Measurements from ENCODE around the gene ZSCAN16. TPM values are rescaled to one million over a fixed set of nuclear protein-coding genes. Genes with fewer than 3 reads are reported as not detected.

The ZSCAN16 gene
- total and polyA plus RNA-seq, 10 of the 15 experiments (the other 5 are each of a cell fraction or from before 2014, with no cell fraction given): 4.6 to 13.8 (median 10.3) TPM

Other genes with a start within 250 kb of the ZSCAN16 start
Only the 7 nearest of the 11 such genes appear.
- gene ZNF165, start 44.0 kb upstream of the ZSCAN16 start, total RNA-seq (2014; rRNA removed): 1.9 and 2.3 TPM in 2 replicates
- 3.2 and 3.3 TPM in 2 replicates for gene ZNF165, start 44.0 kb upstream of the ZSCAN16 start, total RNA-seq (2014; rRNA removed; fragmentation: Illumina TruSeq; extraction: Trizol)
- gene ZNF165, start 44.0 kb upstream of the ZSCAN16 start, total RNA-seq (2021): 2.5 and 2.6 TPM in 2 replicates
- gene ZNF165, start 44.0 kb upstream of the ZSCAN16 start, polyA plus RNA-seq (2011; rRNA removed): 1.1 and 1.5 TPM in 2 replicates
- 2.1 and 2.8 TPM in 2 replicates for gene ZNF165, start 44.0 kb upstream of the ZSCAN16 start, polyA plus RNA-seq (2014; fragmentation: Illumina TruSeq; extraction: Trizol)
- gene ZNF165, start 44.0 kb upstream of the ZSCAN16 start, polyA plus RNA-seq (2014; fragmentation: Nextera tagmentation; extraction: Ambion mirVana): 1 to 10 TPM; 3.6 to 4.5 TPM
- 1.4 and 1.7 TPM in 2 replicates for gene ZNF165, start 44.0 kb upstream of the ZSCAN16 start, polyA plus RNA-seq (2014; rRNA removed)
- gene ZNF165, start 44.0 kb upstream of the ZSCAN16 start, polyA plus RNA-seq (2016; fragmentation: Nextera tagmentation; extraction: Ambion mirVana): 1 to 10 TPM; 4.2 to 5.0 TPM
- 8.5 and 10.1 TPM in 2 replicates for gene ZKSCAN8, start 17.3 kb downstream of the ZSCAN16 start, total RNA-seq (2014; rRNA removed)
- 10.8 and 10.9 TPM in 2 replicates for gene ZKSCAN8, start 17.3 kb downstream of the ZSCAN16 start, total RNA-seq (2014; rRNA removed; fragmentation: Illumina TruSeq; extraction: Trizol)
- 13.2 and 16.1 TPM in 2 replicates for gene ZKSCAN8, start 17.3 kb downstream of the ZSCAN16 start, total RNA-seq (2021)
- 11.5 and 12.1 TPM in 2 replicates for gene ZKSCAN8, start 17.3 kb downstream of the ZSCAN16 start, polyA plus RNA-seq (2011; rRNA removed)
- 17.9 and 23.2 TPM in 2 replicates for gene ZKSCAN8, start 17.3 kb downstream of the ZSCAN16 start, polyA plus RNA-seq (2014; fragmentation: Illumina TruSeq; extraction: Trizol)
- gene ZKSCAN8, start 17.3 kb downstream of the ZSCAN16 start, polyA plus RNA-seq (2014; fragmentation: Nextera tagmentation; extraction: Ambion mirVana): 1 to 10 TPM; 1.0 to 1.5 TPM
- gene ZKSCAN8, start 17.3 kb downstream of the ZSCAN16 start, polyA plus RNA-seq (2014; rRNA removed): 8.3 and 9.0 TPM in 2 replicates
- gene ZKSCAN8, start 17.3 kb downstream of the ZSCAN16 start, polyA plus RNA-seq (2016; fragmentation: Nextera tagmentation; extraction: Ambion mirVana): 1 to 10 TPM; 5.6 to 5.8 TPM
- gene ZSCAN9, start 100.7 kb downstream of the ZSCAN16 start, total RNA-seq (2014; rRNA removed): 17.8 and 20.9 TPM in 2 replicates
- 22.6 and 23.4 TPM in 2 replicates for gene ZSCAN9, start 100.7 kb downstream of the ZSCAN16 start, total RNA-seq (2014; rRNA removed; fragmentation: Illumina TruSeq; extraction: Trizol)
- 16.6 and 17.0 TPM in 2 replicates for gene ZSCAN9, start 100.7 kb downstream of the ZSCAN16 start, total RNA-seq (2021)
- gene ZSCAN9, start 100.7 kb downstream of the ZSCAN16 start, polyA plus RNA-seq (2011; rRNA removed): 28.7 and 29.2 TPM in 2 replicates
- 22.8 and 25.3 TPM in 2 replicates for gene ZSCAN9, start 100.7 kb downstream of the ZSCAN16 start, polyA plus RNA-seq (2014; fragmentation: Illumina TruSeq; extraction: Trizol)
- 10 to 100 TPM; 10.2 to 12.4 TPM for gene ZSCAN9, start 100.7 kb downstream of the ZSCAN16 start, polyA plus RNA-seq (2014; fragmentation: Nextera tagmentation; extraction: Ambion mirVana)
- gene ZSCAN9, start 100.7 kb downstream of the ZSCAN16 start, polyA plus RNA-seq (2014; rRNA removed): 16.9 and 22.5 TPM in 2 replicates
- gene ZSCAN9, start 100.7 kb downstream of the ZSCAN16 start, polyA plus RNA-seq (2016; fragmentation: Nextera tagmentation; extraction: Ambion mirVana): 10 to 100 TPM in 1 of 2 experiments, 1 to 10 TPM in 1; 8.1 to 10.4 TPM
- 4.4 and 5.8 TPM in 2 replicates for gene ZKSCAN4, start 127.7 kb downstream of the ZSCAN16 start, total RNA-seq (2014; rRNA removed)
- gene ZKSCAN4, start 127.7 kb downstream of the ZSCAN16 start, total RNA-seq (2014; rRNA removed; fragmentation: Illumina TruSeq; extraction: Trizol): 5.8 and 6.1 TPM in 2 replicates
- 5.8 and 6.4 TPM in 2 replicates for gene ZKSCAN4, start 127.7 kb downstream of the ZSCAN16 start, total RNA-seq (2021)
- gene ZKSCAN4, start 127.7 kb downstream of the ZSCAN16 start, polyA plus RNA-seq (2011; rRNA removed): 5.5 and 7.0 TPM in 2 replicates
- 6.5 and 7.4 TPM in 2 replicates for gene ZKSCAN4, start 127.7 kb downstream of the ZSCAN16 start, polyA plus RNA-seq (2014; fragmentation: Illumina TruSeq; extraction: Trizol)
- 1 to 10 TPM; 3.0 to 3.3 TPM for gene ZKSCAN4, start 127.7 kb downstream of the ZSCAN16 start, polyA plus RNA-seq (2014; fragmentation: Nextera tagmentation; extraction: Ambion mirVana)
- gene ZKSCAN4, start 127.7 kb downstream of the ZSCAN16 start, polyA plus RNA-seq (2014; rRNA removed): 4.3 and 4.8 TPM in 2 replicates
- gene ZKSCAN4, start 127.7 kb downstream of the ZSCAN16 start, polyA plus RNA-seq (2016; fragmentation: Nextera tagmentation; extraction: Ambion mirVana): 1 to 10 TPM; 4.9 to 5.1 TPM
- 0.16 and 0.17 TPM in 2 replicates for gene NKAPL, start 134.7 kb downstream of the ZSCAN16 start, total RNA-seq (2014; rRNA removed)
- 0.27 and 0.32 TPM in 2 replicates for gene NKAPL, start 134.7 kb downstream of the ZSCAN16 start, total RNA-seq (2014; rRNA removed; fragmentation: Illumina TruSeq; extraction: Trizol)
- 0.11 and 0.18 TPM in 2 replicates for gene NKAPL, start 134.7 kb downstream of the ZSCAN16 start, total RNA-seq (2021)
- not detected in 2 replicates for gene NKAPL, start 134.7 kb downstream of the ZSCAN16 start, polyA plus RNA-seq (2011; rRNA removed)
- 0.15 and 0.29 TPM in 2 replicates for gene NKAPL, start 134.7 kb downstream of the ZSCAN16 start, polyA plus RNA-seq (2014; fragmentation: Illumina TruSeq; extraction: Trizol)
- under 1 TPM; 0.10 to 0.22 TPM for gene NKAPL, start 134.7 kb downstream of the ZSCAN16 start, polyA plus RNA-seq (2014; fragmentation: Nextera tagmentation; extraction: Ambion mirVana)
- gene NKAPL, start 134.7 kb downstream of the ZSCAN16 start, polyA plus RNA-seq (2014; rRNA removed): 0.27 and 0.31 TPM in 2 replicates
- gene NKAPL, start 134.7 kb downstream of the ZSCAN16 start, polyA plus RNA-seq (2016; fragmentation: Nextera tagmentation; extraction: Ambion mirVana): under 1 TPM; 0.19 to 0.48 TPM
- 4.5 and 8.7 TPM in 2 replicates for gene ZSCAN26, start 142.5 kb downstream of the ZSCAN16 start, total RNA-seq (2014; rRNA removed)
- 7.4 and 7.6 TPM in 2 replicates for gene ZSCAN26, start 142.5 kb downstream of the ZSCAN16 start, total RNA-seq (2014; rRNA removed; fragmentation: Illumina TruSeq; extraction: Trizol)
- gene ZSCAN26, start 142.5 kb downstream of the ZSCAN16 start, total RNA-seq (2021): 5.4 and 7.4 TPM in 2 replicates
- 13.3 and 14.1 TPM in 2 replicates for gene ZSCAN26, start 142.5 kb downstream of the ZSCAN16 start, polyA plus RNA-seq (2011; rRNA removed)
- 8.9 and 14.6 TPM in 2 replicates for gene ZSCAN26, start 142.5 kb downstream of the ZSCAN16 start, polyA plus RNA-seq (2014; fragmentation: Illumina TruSeq; extraction: Trizol)
- gene ZSCAN26, start 142.5 kb downstream of the ZSCAN16 start, polyA plus RNA-seq (2014; fragmentation: Nextera tagmentation; extraction: Ambion mirVana): 1 to 10 TPM; 4.6 to 5.4 TPM
- 5.6 and 6.9 TPM in 2 replicates for gene ZSCAN26, start 142.5 kb downstream of the ZSCAN16 start, polyA plus RNA-seq (2014; rRNA removed)
- gene ZSCAN26, start 142.5 kb downstream of the ZSCAN16 start, polyA plus RNA-seq (2016; fragmentation: Nextera tagmentation; extraction: Ambion mirVana): 1 to 10 TPM; 5.9 to 6.0 TPM
- gene PGBD1, start 157.0 kb downstream of the ZSCAN16 start, total RNA-seq (2014; rRNA removed): 3.7 and 4.4 TPM in 2 replicates
- 3.9 and 4.2 TPM in 2 replicates for gene PGBD1, start 157.0 kb downstream of the ZSCAN16 start, total RNA-seq (2014; rRNA removed; fragmentation: Illumina TruSeq; extraction: Trizol)
- gene PGBD1, start 157.0 kb downstream of the ZSCAN16 start, total RNA-seq (2021): 3.0 and 3.7 TPM in 2 replicates
- 1.9 and 2.5 TPM in 2 replicates for gene PGBD1, start 157.0 kb downstream of the ZSCAN16 start, polyA plus RNA-seq (2011; rRNA removed)
- gene PGBD1, start 157.0 kb downstream of the ZSCAN16 start, polyA plus RNA-seq (2014; fragmentation: Illumina TruSeq; extraction: Trizol): 4.4 and 4.8 TPM in 2 replicates
- gene PGBD1, start 157.0 kb downstream of the ZSCAN16 start, polyA plus RNA-seq (2014; fragmentation: Nextera tagmentation; extraction: Ambion mirVana): 1 to 10 TPM; 2.0 to 2.2 TPM
- gene PGBD1, start 157.0 kb downstream of the ZSCAN16 start, polyA plus RNA-seq (2014; rRNA removed): 2.9 and 3.8 TPM in 2 replicates
- gene PGBD1, start 157.0 kb downstream of the ZSCAN16 start, polyA plus RNA-seq (2016; fragmentation: Nextera tagmentation; extraction: Ambion mirVana): 1 to 10 TPM; 4.5 to 4.9 TPM

Data from GM12878 (cell line).